ENCODE results near the gene KIF18B. TPM values are rescaled to one million over a fixed set of nuclear protein-coding genes. Genes with fewer than 3 reads are reported as not detected.

KIF18B gene
- total RNA-seq, 1 donor = 0.72 TPM

- peak; percentile 78 for DNase-seq (ENCODE audit: insufficient read length, low spot score, missing footprints)
- TF ChIP-seq CTCF (IDR thresholded peaks at IDR 0.05; ENCODE audit: extremely low read depth, low read depth, low read length) = no peak
- Histone ChIP-seq H3K4me2 (ENCODE audit: insufficient read depth, low read length) (peak overlapping the region; percentile 47), H3K9me3 (ENCODE audit: low read depth, low read length) (no peaks in the 10 kb centered on the region), H2AFZ (ENCODE audit: low read length) (peak overlapping the region; percentile 78), H4K20me1 (ENCODE audit: insufficient read depth, low read length) (no peaks in the 10 kb centered on the region), H3K4me1 (ENCODE audit: insufficient read depth, low read length) (peaks cover 49% of the 10 kb centered on the region), H3K36me3 (ENCODE audit: insufficient read depth, low read length) (no peaks in the 10 kb centered on the region), H3K27me3 (ENCODE audit: insufficient read depth, low read length) (peaks cover under 1% of the 10 kb centered on the region), H3K79me2 (ENCODE audit: insufficient read depth, low read length) (no peaks in the 10 kb centered on the region), H3K4me3 (ENCODE audit: insufficient read depth, low read length) (no peak overlapping the region), H3K27ac (ENCODE audit: low read depth, low read length) (peak overlapping the region; percentile 84)
These were observed 39.7 kb downstream of the KIF18B start for GRCh38 chr17:44907729-44908470.

- Histone ChIP-seq H3K27me3 (ENCODE audit: insufficient read depth, low read length) (no peaks in the 10 kb centered on the region), H3K27ac (ENCODE audit: low read depth, low read length) (peak overlapping the region; percentile 84), H4K20me1 (ENCODE audit: insufficient read depth, low read length) (no peaks in the 10 kb centered on the region), H3K36me3 (ENCODE audit: insufficient read depth, low read length) (no peaks in the 10 kb centered on the region), H3K4me3 (ENCODE audit: insufficient read depth, low read length) (no peak overlapping the region), H3K4me2 (ENCODE audit: insufficient read depth, low read length) (peak overlapping the region; percentile 47), H2AFZ (ENCODE audit: low read length) (peak overlapping the region; percentile 78), H3K79me2 (ENCODE audit: insufficient read depth, low read length) (no peaks in the 10 kb centered on the region), H3K9me3 (ENCODE audit: low read depth, low read length) (no peaks in the 10 kb centered on the region), H3K4me1 (ENCODE audit: insufficient read depth, low read length) (peaks cover 51% of the 10 kb centered on the region)
- TF ChIP-seq CTCF (IDR thresholded peaks at IDR 0.05; ENCODE audit: extremely low read depth, low read depth, low read length) = no peak
- DNase-seq (ENCODE audit: insufficient read length, low spot score, missing footprints) = peak; percentile 85
These were observed 40.5 kb downstream of the KIF18B start for GRCh38 chr17:44906763-44907728.

GRCh38 chr17:44906010-44906646 lies 41.4 kb downstream of the KIF18B start:
- H3K4me3 ChIP-seq (ENCODE audit: insufficient read depth, low read length) = no peak overlapping the region
- H3K4me1 ChIP-seq (ENCODE audit: insufficient read depth, low read length) = peaks cover 60% of the 10 kb centered on the region
- no peaks in the 10 kb centered on the region for H4K20me1 ChIP-seq (ENCODE audit: insufficient read depth, low read length)
- peak overlapping the region; percentile 84 for H3K27ac ChIP-seq (ENCODE audit: low read depth, low read length)
- H3K9me3 ChIP-seq (ENCODE audit: low read depth, low read length) = no peaks in the 10 kb centered on the region
- H3K79me2 ChIP-seq (ENCODE audit: insufficient read depth, low read length) = no peaks in the 10 kb centered on the region
- peak overlapping the region; percentile 52 for H3K4me2 ChIP-seq (ENCODE audit: insufficient read depth, low read length)
- DNase-seq (ENCODE audit: insufficient read length, low spot score, missing footprints) = peak; percentile 97
- H3K36me3 ChIP-seq (ENCODE audit: insufficient read depth, low read length) = no peaks in the 10 kb centered on the region
- peak overlapping the region; percentile 66 for H2AFZ ChIP-seq (ENCODE audit: low read length)
- TF ChIP-seq CTCF (IDR thresholded peaks at IDR 0.05; ENCODE audit: extremely low read depth, low read depth, low read length) = no peak
- no peaks in the 10 kb centered on the region for H3K27me3 ChIP-seq (ENCODE audit: insufficient read depth, low read length)

All from osteoblast (primary cell).